DND-41 (cell line): ENCODE data around the gene LRP1.

ENCODE experiments used
- ATAC-seq: fragments of 200-7000 bp; cut with Tn5 transposase; 3 replicates; pipeline ENCODE4 v1.9.1; 2021; ENCODE audit warnings: low read depth; ENCODE audit not compliant: insufficient read depth
- DNase-seq: peaks from one replicate; pipeline ENCODE4 v3.0.0-alpha.2; 2020
- H2AFZ ChIP-seq: 2 replicates; pipeline ENCODE4 v1.6.0; 2012; ENCODE audit warnings: low read depth, low read length
- H3K27ac ChIP-seq: 2 replicates; pipeline ENCODE4 v1.5.1; 2012; ENCODE audit warnings: low read length, inconsistent platforms
- H3K27me3 ChIP-seq: fragments of 200-600 bp; sonication (generic); 2 replicates; pipeline ENCODE4 v1.6.0; 2012; ENCODE audit warnings: low read length, mild to moderate bottlenecking, inconsistent platforms; ENCODE audit not compliant: insufficient read depth, poor library complexity
- H3K36me3 ChIP-seq: 2 replicates; pipeline ENCODE4 v1.5.1; 2012; ENCODE audit warnings: low read length, inconsistent platforms; ENCODE audit not compliant: insufficient read depth
- H3K4me1 ChIP-seq: 2 replicates; pipeline ENCODE4 v1.5.1; 2012; ENCODE audit warnings: mild to moderate bottlenecking, low read length; ENCODE audit not compliant: insufficient read depth
- H3K4me2 ChIP-seq: 2 replicates; pipeline ENCODE4 v1.6.0; 2012; ENCODE audit warnings: mild to moderate bottlenecking, moderate library complexity, low read length, inconsistent platforms; ENCODE audit not compliant: insufficient read depth
- H3K4me3 ChIP-seq, 2 experiments: fragments of 200-600 bp in 1 of 2; shearing (Covaris generic) in 1 of 2; 2 replicates each; pipeline ENCODE4 v1.5.1; 2012 to 2016; ENCODE audit warnings: inconsistent platforms in 2 of 2, low read length in 2 of 2, mild to moderate bottlenecking in 2 of 2, low read depth in 1 of 2, moderate library complexity in 1 of 2
- H3K79me2 ChIP-seq: 2 replicates; pipeline ENCODE4 v1.6.0; 2012; ENCODE audit warnings: low read length, inconsistent platforms; ENCODE audit not compliant: insufficient read depth
- H3K9ac ChIP-seq: 2 replicates; pipeline ENCODE4 v1.6.0; 2012; ENCODE audit warnings: low read depth, mild to moderate bottlenecking, inconsistent platforms, low read length, moderate library complexity
- H3K9me3 ChIP-seq: 2 replicates; pipeline ENCODE4 v1.5.1; 2012; ENCODE audit warnings: low read length, moderate library complexity, mild to moderate bottlenecking, inconsistent platforms; ENCODE audit not compliant: insufficient read depth, severe bottlenecking
- H4K20me1 ChIP-seq: 2 replicates; pipeline ENCODE4 v1.6.0; 2012; ENCODE audit warnings: low read length; ENCODE audit not compliant: insufficient read depth
- EZH2 ChIP-seq: IDR thresholded peaks from 3 replicates; pipeline ENCODE4 v1.6.1; 2012; ENCODE audit warnings: borderline replicate concordance, low read depth, mild to moderate bottlenecking, moderate library complexity, low read length, inconsistent platforms; ENCODE audit not compliant: severe bottlenecking
- TF ChIP-seq, protein P1 (sequence below): IDR thresholded peaks from 2 replicates; pipeline ENCODE4 v1.5.1; 2012; ENCODE audit warnings: borderline replicate concordance, low read length, moderate library complexity, mild to moderate bottlenecking; ENCODE audit not compliant: poor library complexity, severe bottlenecking; ENCODE audit errors: extremely low read depth

The LRP1 gene

GRCh38 chr12:57238854-57239554 is 110.7 kb downstream of the LRP1 start:
- ATAC-seq: peak; percentile 59
- peak overlapping the region; percentile 82 for H2AFZ ChIP-seq
- no peak for TF ChIP-seq EZH2
- TF ChIP-seq, protein P1, sequence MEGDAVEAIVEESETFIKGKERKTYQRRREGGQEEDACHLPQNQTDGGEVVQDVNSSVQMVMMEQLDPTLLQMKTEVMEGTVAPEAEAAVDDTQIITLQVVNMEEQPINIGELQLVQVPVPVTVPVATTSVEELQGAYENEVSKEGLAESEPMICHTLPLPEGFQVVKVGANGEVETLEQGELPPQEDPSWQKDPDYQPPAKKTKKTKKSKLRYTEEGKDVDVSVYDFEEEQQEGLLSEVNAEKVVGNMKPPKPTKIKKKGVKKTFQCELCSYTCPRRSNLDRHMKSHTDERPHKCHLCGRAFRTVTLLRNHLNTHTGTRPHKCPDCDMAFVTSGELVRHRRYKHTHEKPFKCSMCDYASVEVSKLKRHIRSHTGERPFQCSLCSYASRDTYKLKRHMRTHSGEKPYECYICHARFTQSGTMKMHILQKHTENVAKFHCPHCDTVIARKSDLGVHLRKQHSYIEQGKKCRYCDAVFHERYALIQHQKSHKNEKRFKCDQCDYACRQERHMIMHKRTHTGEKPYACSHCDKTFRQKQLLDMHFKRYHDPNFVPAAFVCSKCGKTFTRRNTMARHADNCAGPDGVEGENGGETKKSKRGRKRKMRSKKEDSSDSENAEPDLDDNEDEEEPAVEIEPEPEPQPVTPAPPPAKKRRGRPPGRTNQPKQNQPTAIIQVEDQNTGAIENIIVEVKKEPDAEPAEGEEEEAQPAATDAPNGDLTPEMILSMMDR: peak; percentile 100
- H3K4me3 ChIP-seq: peak overlapping the region in 1 of 2 experiments; percentile 42; a peak in 2 of 4 replicates
- peak overlapping the region; percentile 37; the same call in 1 of the 2 replicates for H3K9ac ChIP-seq
- peaks cover 14% of the 10 kb centered on the region for H3K27me3 ChIP-seq
- H3K36me3 ChIP-seq: peaks cover 14% of the 10 kb centered on the region
- H3K9me3 ChIP-seq: no peaks in the 10 kb centered on the region
- H3K4me1 ChIP-seq: peaks cover 37% of the 10 kb centered on the region
- peak; percentile 84 for DNase-seq
- H3K27ac ChIP-seq: no peak overlapping the region
- H3K4me2 ChIP-seq: peak overlapping the region; percentile 60
- H3K79me2 ChIP-seq: no peaks in the 10 kb centered on the region
- H4K20me1 ChIP-seq: peaks cover 19% of the 10 kb centered on the region

DNA sequence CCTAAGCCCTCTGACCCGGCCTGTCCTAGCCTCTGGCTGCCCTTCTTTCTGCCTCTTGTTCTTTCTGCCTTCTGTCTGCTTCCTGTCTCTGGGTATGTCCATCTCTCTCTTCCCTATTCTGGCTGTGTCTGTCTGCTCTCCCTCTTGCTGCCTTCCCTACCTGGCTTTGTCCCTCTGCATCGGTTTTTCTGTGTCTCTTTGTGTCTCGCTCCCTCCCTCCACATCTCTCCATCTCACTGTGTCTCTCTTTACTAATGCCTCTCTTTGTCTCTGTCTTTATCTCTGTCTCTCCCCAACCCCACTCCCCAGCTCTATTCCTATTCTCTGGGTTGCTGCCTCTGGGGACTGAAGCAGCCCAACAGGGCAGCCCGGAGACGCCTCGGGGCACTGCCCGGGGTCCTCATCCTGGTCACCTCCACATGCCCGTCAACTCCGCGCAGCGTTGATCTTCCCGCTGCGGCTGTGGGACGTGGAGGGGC is 111.3 kb downstream of the LRP1 start:
- Histone ChIP-seq H3K9me3 (no peaks in the 10 kb centered on the region), H3K4me3 (peak overlapping the region in 1 of 2 experiments; percentile 42; a peak in 1 of 4 replicates), H4K20me1 (peaks cover 16% of the 10 kb centered on the region; the same call in 1 of the 2 replicates), H2AFZ (peak overlapping the region; percentile 55), H3K79me2 (no peaks in the 10 kb centered on the region), H3K36me3 (peaks cover 8% of the 10 kb centered on the region), H3K9ac (peak overlapping the region; percentile 37; the same call in 1 of the 2 replicates), H3K27ac (no peak overlapping the region), H3K4me2 (peak overlapping the region; percentile 60), H3K27me3 (peaks cover 14% of the 10 kb centered on the region), H3K4me1 (peaks cover 37% of the 10 kb centered on the region)
- ATAC-seq: peak; percentile 1; the same call in 2 of the 3 replicates
- TF ChIP-seq, protein P1: no peak
- no peak for TF ChIP-seq EZH2
- no peak for DNase-seq

DNA sequence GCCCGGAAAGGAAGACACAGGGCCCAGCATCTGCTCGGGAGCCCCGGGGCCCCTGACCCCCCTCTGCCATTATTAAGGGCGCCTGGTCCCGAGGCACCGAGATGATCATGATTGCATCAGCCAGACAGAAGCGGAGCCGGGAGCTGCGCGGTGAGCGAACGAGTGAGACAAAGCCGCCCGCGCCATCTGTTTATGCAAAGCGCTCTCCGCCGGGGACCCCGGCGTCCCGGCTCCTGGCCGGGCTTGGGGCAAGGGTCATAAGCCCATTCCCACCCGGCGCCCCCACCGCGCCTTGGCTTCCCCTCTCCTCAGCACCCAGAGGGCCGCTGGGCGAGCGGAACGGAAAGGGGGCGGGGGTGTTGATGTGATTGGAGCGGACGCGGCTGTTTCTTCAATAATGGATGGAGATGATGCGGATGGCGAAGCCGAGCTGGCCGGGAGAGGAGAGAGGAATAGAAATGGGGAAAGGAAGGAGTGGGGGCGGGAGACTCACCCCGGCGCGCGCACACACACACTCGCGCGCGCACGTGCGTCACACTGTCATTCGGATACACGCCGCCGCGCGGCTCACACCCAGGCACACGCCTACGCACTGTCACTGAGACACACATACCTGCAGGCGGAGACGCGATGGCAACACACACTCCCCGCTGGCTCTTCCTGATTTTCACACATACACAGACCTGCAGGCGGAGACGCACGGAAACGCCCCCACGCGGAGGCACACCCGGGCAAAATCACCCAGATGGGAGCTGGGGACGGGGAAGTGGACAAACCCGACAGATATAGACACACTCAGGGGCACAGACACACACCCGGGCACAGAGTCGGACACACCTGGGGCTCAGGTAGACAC is 112.0 kb downstream of the LRP1 start:
- no peaks in the 10 kb centered on the region for H3K9me3 ChIP-seq
- peaks cover 2% of the 10 kb centered on the region for H3K36me3 ChIP-seq
- DNase-seq (peak; percentile 62), ATAC-seq (peak; percentile 8; the same call in 1 of the 3 replicates)
- no peak overlapping the region for H3K9ac ChIP-seq
- no peak for TF ChIP-seq EZH2
- TF ChIP-seq, protein P1: no peak
- peaks cover 11% of the 10 kb centered on the region; the same call in 1 of the 2 replicates for H4K20me1 ChIP-seq
- no peak overlapping the region for H2AFZ ChIP-seq
- peak overlapping the region; percentile 5; the same call in 1 of the 2 replicates for H3K4me2 ChIP-seq
- H3K27me3 ChIP-seq: peaks cover 14% of the 10 kb centered on the region
- no peak overlapping the region for H3K27ac ChIP-seq
- H3K4me3 ChIP-seq: no peak overlapping the region
- peaks cover 37% of the 10 kb centered on the region for H3K4me1 ChIP-seq
- no peaks in the 10 kb centered on the region for H3K79me2 ChIP-seq
